ENCODE measurements around the gene MYO5B.
"Not testable (repeated sequence)": the region's sequence is repeated elsewhere in the genome, so short reads cannot be mapped to it uniquely, and the experiment has no call there.

Gene MYO5B

GRCh38 chr18:49789560-49790134, 405.3 kb downstream of the MYO5B start:
- H3K4me3 Mint-ChIP-seq; DNase-seq; H3K4me1 Mint-ChIP-seq; H3K27me3 Mint-ChIP-seq; H3K9me3 Mint-ChIP-seq; ATAC-seq (replicated peaks); H3K27ac Mint-ChIP-seq: not testable (repeated sequence)
- peaks cover 32 to 38% of the 10 kb centered on the region in 2 donors for H3K36me3 Mint-ChIP-seq

- Mint-ChIP-seq H3K27me3 (no peaks in the 10 kb centered on the region), H3K4me1 (peaks cover 2 to 5% of the 10 kb centered on the region in 2 donors), H3K36me3 (peaks cover 29 to 40% of the 10 kb centered on the region in 2 donors), H3K27ac (no peak overlapping the region), H3K9me3 (no peaks in the 10 kb centered on the region), H3K4me3 (no peak overlapping the region)
- ATAC-seq (replicated peaks) = peak; percentile 41 to 43
- DNase-seq = no peak
Measured at GRCh38 chr18:49788327-49788898, 406.5 kb downstream of the MYO5B start.

DNA sequence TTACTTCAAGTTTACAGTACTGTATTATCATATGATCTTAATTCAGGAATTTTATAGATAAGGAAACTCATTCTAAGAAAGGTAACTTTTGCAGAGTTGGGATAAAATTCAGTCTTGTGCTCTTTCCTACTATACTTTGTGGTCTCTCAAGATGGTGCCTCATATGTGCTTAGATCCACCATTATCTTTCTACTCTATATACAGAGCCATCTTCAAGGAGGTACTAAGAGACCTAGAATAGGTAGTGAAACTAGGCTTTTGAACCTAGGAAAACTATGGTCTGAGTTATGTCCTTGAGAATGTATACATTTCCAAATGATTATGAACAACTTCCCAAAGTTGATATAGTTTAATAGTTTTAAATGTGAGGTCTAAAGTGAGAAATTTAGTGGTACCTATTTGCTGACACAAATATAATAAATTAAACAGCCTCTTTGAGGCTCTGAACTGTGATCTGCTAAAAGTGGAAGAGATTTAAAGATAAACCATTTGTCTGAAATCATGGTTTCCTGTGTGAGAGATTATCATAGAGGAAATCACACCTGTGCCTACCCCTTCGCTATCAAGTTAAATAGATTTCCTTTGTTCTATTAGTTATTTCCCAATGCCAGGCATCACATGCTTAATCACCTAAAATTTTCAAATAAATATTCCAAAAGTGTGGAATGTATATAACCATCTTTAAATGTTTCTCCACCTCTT, 408.8 kb downstream of the MYO5B start:
- DNase-seq (no peak), ATAC-seq (replicated peaks) (no peak)
- no peaks in the 10 kb centered on the region for H3K27me3 Mint-ChIP-seq
- peaks cover 34 to 50% of the 10 kb centered on the region in 2 donors for H3K36me3 Mint-ChIP-seq
- peaks cover 2 to 5% of the 10 kb centered on the region in 2 donors for H3K4me1 Mint-ChIP-seq
- no peak overlapping the region for H3K4me3 Mint-ChIP-seq
- H3K27ac Mint-ChIP-seq = no peak overlapping the region
- H3K9me3 Mint-ChIP-seq = no peaks in the 10 kb centered on the region

- Mint-ChIP-seq H3K4me3 (no peak overlapping the region), H3K27me3 (no peaks in the 10 kb centered on the region), H3K36me3 (peaks cover 40 to 50% of the 10 kb centered on the region in 2 donors), H3K27ac (no peak overlapping the region), H3K9me3 (peaks cover 2 to 4% of the 10 kb centered on the region in 2 donors), H3K4me1 (peaks cover 2 to 5% of the 10 kb centered on the region in 2 donors)
- no peak for ATAC-seq (replicated peaks)
- DNase-seq = no peak
Measured at GRCh38 chr18:49784427-49785185, 410.3 kb downstream of the MYO5B start.

DNA sequence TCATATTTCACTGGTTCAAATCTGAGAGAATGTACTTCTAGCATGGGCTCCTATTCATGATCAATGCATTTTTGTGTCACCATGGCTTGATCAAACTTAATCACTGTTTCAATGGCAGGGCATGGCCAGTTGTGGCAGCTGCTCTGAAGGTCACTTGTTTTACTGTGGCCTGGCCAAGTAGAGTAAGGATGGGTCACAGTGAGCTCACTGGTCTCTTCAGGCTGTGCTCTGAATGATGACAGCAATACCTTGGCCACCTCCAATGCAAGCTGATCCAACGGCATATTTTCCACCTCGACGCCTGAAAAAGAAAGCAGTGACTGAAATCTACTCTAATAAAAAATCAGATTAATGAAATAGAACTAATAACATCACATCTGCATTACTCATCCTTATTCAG, 411.3 kb downstream of the MYO5B start:
- H3K27me3 Mint-ChIP-seq; DNase-seq; H3K27ac Mint-ChIP-seq; ATAC-seq (replicated peaks); H3K4me1 Mint-ChIP-seq; H3K9me3 Mint-ChIP-seq; H3K4me3 Mint-ChIP-seq: not testable (repeated sequence)
- peaks cover 41 to 53% of the 10 kb centered on the region in 2 donors for H3K36me3 Mint-ChIP-seq

DNA sequence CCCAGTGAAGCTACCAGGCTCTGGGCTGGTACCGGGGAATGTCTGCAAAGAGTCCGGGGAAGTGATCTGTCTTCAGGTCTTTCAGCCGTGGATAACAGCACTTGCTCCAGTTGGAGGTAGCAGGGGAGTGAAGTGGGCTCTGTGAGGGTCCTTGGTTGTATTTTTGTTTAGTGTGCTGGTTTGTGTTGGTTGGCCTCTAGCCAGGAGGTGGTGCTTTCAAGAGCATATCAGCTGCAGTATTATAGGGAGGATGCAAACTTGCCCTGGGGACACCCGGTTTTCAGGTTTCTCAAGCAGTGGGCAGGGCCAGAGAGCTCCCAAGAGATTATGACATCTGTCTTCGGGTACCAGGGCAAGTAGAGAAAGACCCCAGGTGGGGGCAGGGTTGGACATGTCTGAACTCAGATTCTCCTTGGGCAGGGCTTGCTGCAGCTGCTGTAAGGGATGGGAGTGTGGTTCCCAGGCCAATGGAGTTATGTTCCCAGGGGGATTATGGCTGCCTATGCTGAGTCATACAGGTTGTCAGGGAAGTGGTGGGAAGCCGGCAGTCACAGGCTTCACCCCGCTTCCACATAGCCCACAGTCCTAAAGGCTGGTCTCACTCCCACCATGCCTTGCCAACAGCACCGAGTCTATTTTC, 416.0 kb downstream of the MYO5B start:
- no peaks in the 10 kb centered on the region for H3K4me1 Mint-ChIP-seq
- peak overlapping the region; percentile 14 for H3K27ac Mint-ChIP-seq
- peaks cover 22 to 27% of the 10 kb centered on the region in 2 donors for H3K9me3 Mint-ChIP-seq
- no peaks in the 10 kb centered on the region for H3K27me3 Mint-ChIP-seq
- no peak for DNase-seq
- H3K36me3 Mint-ChIP-seq = peaks cover 45 to 59% of the 10 kb centered on the region in 2 donors
- ATAC-seq (replicated peaks) = no peak
- H3K4me3 Mint-ChIP-seq = no peak overlapping the region

Data from stimulated activated naive B cell treated with anti-CD40 and anti-IgM and Interleukin-4, amounts not matched to agents 10 μg/mL and 1 μg/mL and 100 μg/mL, for 72 hours (primary cell).